ENCODE results near the gene RSPH1.

The RSPH1 gene

DNA sequence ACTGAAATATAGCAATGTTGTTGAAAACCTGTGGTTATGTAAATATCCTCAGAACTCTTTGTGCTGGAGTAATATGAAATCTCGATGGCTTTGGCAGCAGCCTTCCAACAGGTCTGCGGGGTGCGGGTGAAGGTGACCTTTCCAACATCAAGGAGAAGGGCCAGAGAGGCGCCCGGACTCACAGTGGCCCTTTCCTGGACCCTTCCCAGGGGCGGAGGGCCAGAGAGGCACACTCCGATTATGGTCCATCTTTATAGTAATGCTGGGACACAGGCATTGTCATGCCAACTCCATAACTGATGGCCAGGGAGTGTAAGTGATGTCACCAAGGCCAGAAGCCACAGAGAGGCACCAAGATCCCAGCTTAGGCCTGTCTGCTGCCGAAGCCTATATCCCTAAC is 35.7 kb upstream of the RSPH1 start:
- no peak for DNase-seq

DNA sequence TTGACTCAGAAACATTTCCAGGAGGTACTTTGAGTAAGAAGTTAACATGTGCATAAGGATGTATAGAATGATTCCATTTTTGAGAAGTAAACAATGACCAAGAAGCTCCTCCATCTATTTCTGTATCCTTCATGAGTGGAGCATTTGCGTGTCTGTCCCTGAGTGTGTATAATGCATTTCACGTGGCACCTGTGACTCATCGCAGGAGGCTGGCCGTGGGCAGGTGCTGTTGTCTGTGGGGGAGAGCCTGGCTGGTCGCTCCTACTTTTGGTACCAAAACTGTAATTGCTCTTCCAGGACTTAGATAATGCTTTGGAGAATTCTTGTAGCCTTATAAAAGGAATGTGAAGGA is 34.1 kb upstream of the RSPH1 start:
- DNase-seq = no peak

DNA sequence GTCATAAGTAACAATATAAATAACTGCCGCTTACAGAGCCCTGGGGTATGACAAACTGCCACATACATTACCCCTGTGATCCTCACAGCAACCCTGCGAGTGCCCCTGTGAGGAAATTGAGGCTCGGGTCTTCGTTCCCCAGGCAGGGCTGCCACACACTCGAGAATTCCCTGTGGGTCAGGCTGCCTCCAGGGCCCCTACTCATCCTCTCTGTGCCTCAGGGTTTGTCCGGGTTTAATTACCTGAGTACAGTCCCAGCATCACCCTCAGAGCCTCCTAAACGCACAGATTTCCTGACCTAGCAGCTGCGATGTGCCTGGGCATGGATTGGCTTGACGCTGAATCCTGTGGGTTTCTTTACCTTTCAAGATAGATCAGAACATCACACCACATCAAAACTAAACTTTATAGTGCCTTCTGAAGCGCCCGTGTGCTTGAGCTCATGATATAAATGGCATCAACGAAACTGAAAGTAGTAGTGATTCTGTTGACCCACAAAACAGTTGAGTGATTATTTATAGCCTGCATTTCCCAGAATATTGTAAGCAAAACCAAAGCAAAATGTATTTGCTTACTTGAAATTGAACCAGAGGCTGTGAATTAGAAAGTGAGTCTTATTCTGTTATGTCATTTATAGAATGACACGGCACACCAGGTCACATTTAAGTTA is 31.6 kb upstream of the RSPH1 start:
- no peak for DNase-seq

DNA sequence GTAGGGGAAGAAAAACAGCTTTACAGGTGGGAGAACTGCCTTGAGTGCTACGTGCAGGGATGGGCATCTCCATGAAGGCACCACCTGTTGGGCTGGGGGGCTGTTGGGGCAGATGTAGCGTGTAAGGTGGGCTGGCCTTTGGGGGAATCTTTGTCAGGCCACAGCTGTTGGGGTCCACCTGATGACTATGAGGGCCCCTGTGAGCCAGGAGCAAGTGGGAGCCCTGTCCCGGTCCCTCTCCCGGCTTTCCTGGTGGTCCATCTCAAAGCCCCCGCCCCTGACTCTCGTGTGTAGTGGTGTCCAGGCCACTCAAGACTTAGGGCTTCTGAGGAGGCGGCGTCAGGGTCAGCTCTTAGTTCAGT is 31.1 kb upstream of the RSPH1 start:
- DNase-seq = no peak

DNA sequence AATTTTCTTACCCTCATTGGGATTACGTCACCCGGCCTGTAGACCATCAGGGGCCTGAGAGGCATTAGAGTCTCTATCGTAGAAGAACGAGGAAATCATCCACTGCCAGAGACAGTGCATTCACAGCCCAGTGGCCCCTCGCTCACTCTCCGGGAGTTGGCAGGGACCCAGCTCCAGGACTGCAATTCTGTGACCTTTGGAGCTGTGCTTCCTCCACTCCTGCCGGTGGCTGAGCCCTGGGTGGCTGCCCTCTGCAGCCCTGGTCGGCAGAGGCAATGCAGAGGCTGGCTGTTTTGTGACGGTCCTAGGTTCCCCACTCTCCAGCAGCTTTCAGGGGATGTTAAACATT is 30.3 kb upstream of the RSPH1 start:
- DNase-seq = no peak

DNA sequence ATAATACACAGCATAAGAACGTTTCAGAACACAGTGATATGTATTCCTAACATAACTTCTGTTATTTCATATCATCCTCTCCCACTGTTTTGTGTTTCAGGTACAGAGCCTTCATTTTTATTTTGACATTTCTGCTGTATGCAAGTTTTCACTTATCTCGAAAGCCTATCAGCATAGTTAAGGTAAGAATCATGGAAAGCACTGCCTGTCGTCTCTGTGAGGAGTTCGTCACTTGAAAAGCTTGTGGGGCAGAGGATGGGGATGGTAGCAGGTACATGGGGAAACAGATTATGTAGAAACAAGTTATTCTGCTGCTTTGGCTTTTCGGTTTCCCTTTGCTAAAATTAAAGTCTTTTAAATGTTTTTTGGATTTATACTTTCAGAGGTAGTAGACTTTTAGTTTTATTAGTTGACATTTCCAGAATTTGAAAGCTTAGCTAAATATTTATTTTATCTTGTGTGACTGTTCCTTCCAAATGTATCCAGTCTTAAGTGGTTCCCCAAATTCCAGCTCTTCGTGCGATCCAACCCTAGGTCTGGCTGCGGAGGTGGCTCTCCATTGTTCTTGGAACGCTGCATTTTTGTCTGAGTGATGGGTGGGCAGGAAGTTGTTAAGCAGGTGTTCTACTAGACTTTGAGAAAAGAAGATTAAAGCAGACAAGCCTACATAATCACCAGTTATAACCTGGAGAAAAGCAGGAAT is 29.8 kb upstream of the RSPH1 start:
- DNase-seq = no peak

DNA sequence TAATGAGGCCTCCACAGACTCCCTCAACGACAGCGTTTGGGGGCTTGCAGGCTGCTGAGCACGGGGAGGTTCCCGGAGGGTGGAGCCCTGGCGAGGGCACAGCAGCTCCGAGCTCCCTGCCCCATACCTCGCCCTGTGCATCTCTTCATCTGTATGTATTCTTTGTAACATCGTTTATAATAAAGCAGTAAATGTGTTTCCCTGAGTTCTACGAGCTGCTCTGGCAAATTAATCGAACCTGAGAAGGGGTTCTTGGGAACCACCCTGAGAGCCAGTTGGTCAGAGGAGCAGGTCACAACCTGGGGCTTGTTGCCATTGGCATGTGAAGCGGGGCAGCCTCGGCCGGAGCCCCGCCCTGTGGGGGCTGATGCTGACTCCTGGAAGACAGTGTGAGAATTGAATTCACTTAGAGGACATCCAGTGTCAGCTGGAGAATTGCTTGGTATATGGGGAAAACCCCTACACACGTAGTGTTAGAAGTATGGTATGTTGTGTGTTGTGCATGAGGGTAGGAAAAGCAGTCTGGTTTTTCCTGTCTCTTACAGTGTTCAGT is 29.1 kb upstream of the RSPH1 start:
- no peak for DNase-seq

DNA sequence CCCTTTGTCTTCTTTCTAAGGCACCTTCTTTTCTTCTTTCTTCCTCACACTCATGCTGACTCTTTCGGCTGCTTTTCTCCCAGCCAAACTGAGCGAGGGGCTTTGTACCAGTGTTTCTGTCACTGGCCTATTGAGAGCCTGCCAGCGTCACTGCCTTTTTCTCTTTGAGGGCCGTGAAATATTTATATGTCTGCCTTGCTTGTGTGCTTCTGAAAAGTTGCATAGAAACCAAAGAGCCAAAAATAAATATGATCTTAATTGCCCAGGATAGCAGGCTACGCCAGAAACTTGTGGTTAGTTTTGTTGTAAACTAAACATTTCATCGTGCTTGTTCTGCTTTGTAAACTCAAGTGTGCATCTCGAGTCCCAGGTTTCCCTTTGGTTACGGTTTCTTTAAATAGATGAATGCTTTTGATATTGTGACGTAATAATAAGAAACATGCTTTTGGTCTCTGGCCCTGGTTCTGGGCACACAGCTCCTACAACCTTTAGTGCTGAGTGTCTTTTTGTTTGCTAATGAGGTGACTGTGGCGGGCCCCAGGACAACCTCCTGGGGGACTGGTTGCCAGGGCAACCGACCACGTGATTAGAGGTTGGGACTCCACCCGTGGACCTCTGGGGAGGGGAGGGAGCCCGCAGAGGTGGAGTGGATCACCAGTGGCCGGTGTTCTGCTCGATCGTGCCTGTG is 28.5 kb upstream of the RSPH1 start:
- DNase-seq = no peak

DNA sequence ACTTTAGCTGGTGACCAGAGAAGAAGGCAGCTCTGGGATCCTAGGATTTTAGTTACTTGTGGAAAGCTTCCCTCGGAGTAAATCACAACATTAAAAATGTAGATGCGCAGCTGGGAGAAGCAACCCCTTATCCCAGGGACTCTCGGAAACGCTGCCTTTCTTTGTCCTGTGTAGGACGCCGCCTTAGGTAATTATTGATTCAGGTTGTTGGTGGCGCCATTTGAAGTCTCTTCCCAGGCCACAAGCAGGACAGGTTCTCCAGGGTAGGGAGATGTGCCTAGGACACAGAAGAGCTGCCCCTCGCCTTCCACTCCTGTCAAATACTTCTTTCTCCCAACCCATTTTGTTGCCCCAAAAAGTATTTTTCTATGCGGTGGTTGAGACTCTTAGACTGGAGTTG is 27.9 kb upstream of the RSPH1 start:
- DNase-seq = no peak

DNA sequence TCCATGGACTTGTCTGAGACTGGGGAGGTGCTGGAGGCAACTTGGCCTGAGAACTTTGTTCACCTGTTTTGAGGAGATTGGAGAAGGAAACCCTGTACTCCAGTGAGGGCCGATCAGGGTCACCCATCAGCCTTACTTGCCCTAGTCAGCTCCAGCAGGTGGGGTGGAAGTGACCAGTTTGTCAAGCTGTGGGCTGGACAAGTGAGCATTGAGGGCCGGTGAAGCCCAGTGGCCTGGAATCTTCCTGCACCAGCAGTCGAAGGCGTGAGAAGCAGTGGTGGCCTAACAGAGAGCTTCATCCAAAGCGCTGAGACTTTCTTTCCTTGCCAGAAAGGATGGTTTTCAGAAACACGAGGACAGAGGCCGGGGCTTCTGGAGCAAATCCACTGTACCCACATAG is 27.2 kb upstream of the RSPH1 start:
- no peak for DNase-seq

DNA sequence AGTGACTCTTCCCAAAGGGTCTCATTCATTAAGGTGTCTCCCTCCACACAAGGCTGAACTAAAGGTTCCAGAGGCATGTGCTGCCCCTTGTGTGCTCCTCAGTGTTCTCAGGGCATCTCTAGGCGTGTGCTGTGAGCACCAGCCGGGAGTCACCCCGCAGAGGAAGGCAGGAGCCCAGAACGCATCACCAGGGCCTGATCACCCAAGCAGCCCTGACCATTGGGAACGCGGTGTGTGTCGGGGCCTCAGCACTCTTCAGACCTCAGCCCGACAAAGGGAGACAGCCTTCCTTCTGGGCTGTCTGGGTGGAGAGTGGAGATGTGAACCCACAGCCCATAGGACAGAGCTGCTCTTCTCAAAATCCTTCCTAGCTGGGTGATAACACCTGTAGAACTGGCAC is 26.7 kb upstream of the RSPH1 start:
- DNase-seq = no peak

DNA sequence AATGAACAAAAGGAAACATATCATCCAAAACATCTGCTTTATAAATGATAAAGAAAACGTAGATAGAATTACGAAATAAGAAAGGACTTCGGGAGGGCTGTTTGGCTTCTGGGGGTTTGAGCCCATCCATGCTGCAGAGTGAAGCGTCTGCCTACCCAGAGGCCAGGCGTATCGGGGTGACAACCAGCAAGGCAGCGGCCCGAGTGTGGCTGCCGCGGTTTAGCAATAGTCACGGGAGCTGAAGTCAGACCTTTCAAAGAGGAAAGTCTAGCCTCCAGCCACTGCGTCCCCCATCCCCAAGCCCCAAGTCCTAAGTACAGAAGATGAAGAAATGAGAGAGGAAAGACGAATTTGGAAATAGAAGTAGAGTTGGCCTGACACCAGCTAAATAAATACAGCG is 26.2 kb upstream of the RSPH1 start:
- DNase-seq = no peak

DNA sequence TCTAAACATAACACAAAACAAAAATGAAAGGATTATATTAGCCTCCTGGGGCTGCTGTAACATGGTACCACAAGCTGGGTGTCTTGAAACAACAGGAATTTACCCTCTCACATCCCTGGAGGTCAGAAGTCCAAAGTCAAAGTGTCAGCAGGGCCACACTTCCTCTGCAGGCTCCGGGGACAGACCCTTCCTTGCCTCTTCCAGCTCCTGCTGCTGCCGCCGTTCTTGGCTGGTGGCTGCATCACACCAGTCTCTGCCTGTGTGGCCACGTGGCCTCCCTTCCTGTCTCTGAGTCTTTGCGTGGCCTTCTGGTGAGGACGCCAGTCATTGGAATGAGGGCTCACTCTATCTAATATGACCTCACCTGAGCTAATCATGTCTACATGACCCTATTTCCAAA is 25.8 kb upstream of the RSPH1 start:
- no peak for DNase-seq

DNA sequence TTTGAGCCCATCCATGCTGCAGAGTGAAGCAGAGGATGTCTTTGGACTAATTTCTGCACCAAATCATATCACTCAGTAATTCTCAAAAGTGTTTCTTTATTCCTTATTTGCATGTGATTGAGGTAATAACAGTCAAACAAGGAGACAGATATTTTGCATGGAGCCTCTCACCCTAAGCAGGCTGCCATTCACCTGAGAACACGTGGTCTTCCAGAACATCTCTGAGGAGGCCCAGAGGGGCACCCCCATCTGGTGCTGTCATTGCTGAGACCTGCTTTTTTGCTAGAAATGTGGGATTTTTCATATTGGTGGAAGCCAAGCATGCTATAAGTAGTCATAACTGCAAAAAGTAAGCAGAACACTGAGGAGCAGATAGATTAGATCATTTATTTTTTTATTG is 25.4 kb upstream of the RSPH1 start:
- no peak for DNase-seq

DNA sequence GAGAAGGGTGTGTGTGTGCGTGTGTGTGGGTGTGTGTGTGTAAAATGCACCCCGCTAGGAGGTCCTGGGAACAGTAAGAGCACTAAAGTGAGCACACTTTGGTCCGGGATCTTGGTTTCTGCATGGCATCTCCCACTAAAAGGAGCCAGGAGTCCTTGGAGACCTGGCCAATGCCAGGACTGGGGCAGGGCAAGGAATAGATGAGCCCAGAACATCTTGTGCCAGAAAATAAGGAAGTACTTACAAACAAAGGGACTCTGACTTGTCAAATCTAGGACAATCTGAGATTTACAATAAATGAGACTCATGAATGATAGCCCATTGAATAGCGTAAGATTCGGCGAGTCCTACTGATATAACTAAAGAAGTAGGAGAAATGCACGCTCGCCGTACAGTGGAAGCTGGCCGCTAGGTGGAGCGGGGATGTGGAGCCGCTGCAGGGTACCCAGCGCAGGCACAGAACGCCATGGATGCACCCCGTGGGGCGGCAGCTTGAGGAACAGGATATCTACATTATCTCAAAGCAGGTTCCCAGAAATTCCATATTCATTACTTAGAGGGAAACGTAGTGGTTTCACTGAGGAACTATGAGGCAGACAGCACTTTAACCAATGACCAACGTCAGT is 24.7 kb upstream of the RSPH1 start:
- DNase-seq = no peak

DNA sequence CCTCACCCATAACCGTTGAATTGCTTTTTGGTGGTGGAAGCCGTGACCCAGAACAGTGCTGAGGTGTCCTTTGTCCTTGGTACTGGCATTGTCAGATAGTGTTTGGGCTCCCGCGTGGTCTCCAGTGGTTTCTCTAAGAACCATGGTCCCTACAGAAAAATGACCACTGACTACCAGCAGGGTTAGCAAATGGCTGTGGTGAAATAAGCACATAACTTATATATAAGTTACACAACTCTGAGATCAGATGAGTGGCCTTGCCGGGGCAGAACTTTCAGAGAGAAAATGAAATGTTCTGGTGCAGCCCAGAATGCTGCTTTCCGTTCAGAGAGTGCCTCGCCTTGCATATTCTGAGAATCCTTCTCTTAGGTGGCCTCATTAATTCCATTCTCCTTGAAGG is 22.6 kb upstream of the RSPH1 start:
- DNase-seq = no peak

DNA sequence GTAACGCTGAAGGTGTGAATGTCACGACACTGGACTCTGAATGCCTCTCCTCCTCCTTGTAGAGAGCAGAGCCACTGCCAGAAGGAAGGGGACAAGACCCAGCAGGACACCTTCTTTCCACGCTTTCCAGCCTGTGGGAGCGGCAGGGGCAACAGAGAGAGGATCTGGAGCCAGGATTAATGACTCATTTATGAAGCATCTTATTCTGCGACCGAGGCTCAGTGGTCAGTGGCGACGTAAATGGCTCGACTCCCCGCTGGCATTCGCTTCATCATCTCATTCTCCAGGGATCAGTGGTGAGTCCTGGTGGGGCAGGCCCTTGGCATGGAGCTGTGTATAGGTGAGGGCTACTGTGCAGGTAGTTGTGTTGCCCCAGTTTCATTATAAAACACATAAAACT is 22.2 kb upstream of the RSPH1 start:
- no peak for DNase-seq

DNA sequence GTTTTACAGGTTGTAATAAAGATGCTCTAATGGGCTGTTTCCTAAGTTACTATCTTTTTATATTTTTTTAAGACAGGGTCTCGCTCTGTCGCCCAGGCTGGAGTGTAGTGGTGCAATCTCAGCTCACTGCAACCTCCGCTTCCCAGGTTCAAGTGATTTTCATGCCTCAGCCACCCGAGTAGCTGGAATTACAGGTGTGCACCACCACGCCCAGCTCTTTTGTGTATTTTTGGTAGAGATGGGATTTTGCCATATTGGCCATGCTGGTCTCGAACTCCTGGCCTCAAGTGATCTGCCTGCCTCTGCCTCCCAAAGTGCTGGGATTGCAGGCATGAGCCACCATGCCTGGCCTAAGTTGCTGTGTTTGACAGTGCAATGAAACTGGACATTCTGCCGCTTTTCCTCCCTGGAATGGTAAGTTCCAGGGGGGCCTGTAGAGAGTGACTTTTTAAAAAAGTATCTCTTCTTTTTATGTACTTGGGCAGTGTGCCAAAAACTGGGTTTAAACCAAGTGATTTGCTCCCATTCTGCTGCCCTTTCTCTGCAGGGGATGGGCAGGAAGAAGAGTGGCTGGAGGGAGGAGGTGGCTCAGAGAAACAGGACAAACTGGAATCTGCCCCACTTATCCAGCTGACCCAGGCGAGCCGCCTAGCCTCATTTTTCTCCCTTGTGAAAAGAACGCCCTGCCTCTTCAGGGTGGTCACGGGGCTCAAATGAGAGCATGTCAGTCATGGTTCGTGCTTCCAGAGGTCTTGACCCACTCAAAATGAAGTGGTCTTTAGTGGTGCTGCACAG is 19.9 kb upstream of the RSPH1 start:
- no peak for DNase-seq

DNA sequence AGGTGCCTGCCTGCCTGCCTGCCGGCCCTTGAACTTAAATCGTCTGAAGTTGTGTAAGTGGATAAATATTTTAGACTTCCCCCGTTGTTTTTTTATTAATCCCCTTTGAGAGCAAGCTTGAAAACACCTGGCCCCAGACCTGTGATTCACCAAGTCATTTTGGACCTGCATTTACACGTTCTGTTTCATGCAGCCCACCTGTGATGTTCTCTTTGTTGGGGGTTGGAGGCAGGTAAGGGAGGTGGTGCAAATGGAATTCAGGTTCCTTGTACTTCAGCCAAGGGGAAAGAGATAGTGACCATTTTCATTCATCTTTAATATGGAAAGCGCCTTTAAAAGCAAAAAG is 18.8 kb upstream of the RSPH1 start:
- no peak for DNase-seq

DNA sequence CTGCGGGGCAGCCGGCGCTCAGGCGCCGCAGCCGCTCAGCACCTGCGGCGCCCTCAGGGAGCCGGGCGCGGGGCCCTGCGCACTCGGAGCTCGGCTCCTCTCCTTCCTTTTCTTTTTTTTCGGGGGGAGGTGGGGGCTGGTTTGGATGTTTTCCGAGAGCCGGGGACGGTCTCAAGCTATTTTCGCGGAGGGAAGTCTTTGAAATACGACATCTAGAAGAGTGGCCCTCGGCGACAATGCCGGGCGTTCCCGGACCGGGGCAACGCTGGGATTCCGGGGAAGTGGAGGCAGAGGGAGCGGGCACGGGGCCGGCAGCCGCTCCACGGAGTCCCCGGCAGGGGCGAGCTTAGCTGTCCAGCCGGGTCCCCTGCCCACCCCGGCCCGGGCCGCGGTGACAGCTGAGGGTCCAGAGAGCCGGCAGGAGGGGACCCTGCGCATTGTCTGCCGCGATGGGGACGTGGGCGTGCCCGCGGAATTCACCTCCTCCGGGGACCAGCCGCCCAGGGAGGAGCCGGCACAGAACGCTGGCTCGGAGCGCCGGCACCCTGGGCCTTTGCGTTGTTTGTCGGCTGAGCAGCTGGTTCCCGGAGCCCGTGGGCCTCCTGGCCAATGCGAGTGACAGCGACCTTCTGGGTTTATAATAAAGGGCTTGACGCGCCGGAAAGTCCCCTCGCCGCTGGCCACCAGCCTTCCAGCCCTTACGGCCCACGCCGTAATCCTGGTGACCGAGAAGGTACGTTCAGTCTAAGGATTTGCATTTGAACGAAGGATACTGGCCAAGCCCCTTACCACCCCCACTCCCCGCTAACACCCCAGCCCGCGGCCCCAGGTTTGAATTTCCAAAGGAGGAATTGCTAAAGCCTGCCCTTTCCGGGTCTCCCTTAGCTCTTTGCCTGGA is 18.2 kb upstream of the RSPH1 start:
- DNase-seq = no peak

DNA sequence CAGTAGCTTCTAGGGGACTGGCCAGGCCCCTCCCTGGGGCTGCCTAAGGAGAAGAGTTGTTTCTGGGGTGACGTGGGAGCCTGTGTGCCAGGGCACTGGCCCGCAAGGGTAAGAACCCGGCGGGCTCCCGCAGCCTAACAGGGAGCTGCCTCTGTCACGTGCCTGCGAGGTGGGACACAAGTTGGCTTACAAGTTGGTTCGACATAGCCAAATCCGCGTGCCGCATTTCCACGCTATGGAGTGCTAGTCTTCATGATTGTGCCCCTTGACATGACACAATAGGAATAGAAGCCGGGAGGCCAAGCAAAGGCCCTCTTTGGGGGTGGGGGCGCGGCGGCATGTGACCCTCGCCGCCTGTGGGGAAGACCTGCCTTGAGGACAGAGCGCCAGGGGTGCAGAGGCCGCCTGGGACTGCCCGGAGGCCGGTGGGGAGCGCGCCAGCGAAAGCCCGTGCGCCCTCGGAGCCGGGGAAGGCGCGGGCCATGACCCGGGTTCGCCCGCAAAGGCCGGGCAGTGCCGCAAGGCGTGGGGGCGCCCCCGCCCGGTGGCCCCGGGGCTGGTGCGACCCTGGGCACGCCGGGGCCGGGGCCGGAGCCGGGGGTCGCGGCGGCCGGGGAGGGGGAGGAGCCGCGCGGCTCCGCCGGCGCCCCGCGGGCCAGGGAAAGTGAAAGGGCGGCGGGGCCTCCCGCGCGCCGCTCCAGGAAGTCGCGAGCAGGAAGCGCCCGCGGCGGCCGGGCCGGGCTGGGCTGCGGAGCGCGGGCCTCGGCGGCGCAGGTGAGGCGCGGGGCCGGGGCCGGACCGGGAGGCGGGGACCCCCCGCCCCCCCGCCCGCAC is 17.3 kb upstream of the RSPH1 start, which contains the start of gene SLC37A1:
Gene SLC37A1 (plus strand): TSS at position 702 of the 834 bp plus-strand sequence. CDS start 4,603 bp downstream, outside the sequence.
- no peak for DNase-seq
